HEK293 (cell line): ENCODE measurements around the gene TP53BP2.

Experiments used
- CTCF ChIA-PET: fragments of 350-600 bp; formaldehyde crosslinking; extraction: SDS; loops from one replicate; lab custom pipeline; 2021; ENCODE audit warnings: antibody characterized with exemption; lab: Yijun Ruan, JAX
- POLR2A ChIA-PET: fragments of 300-600 bp; formaldehyde crosslinking; extraction: SDS; loops from one replicate; lab custom pipeline; 2020; ENCODE audit warnings: antibody characterized with exemption, inconsistent platforms; lab: Yijun Ruan, JAX
- H3K27ac ChIP-seq: fragments of 200-500 bp; sonication (Bioruptor generic); 2 replicates; pipeline ENCODE4 v1.5.1; 2014; ENCODE audit warnings: low read depth, low read length, control low read depth, inconsistent platforms; ENCODE audit errors: extremely low read depth
- H3K36me3 ChIP-seq, 2 experiments: fragments of 200-500 bp in 1 of 2; sonication (Bioruptor generic) in 1 of 2; 1 replicate in 1 of 2; 2 replicates in 1 of 2; pipeline ENCODE4 v1.5.1; 2014 to 2017; ENCODE audit warnings: inconsistent platforms in 2 of 2, low read length in 2 of 2; ENCODE audit not compliant: control insufficient read depth in 2 of 2, insufficient read depth in 1 of 2
- H3K4me1 ChIP-seq: fragments of 200-500 bp; sonication (Bioruptor generic); 2 replicates; pipeline ENCODE4 v1.5.1; 2014; ENCODE audit warnings: mild to moderate bottlenecking, low read length, inconsistent platforms; ENCODE audit not compliant: control insufficient read depth, insufficient read depth
- H3K4me3 ChIP-seq: 2 replicates; pipeline ENCODE4 v1.5.1; 2011; ENCODE audit warnings: low read depth, mild to moderate bottlenecking, control low read depth, low read length, moderate library complexity
- H3K9me3 ChIP-seq: fragments of 200-500 bp; sonication (Bioruptor generic); 2 replicates; pipeline ENCODE4 v1.5.1; 2014; ENCODE audit warnings: low read depth, low read length, inconsistent platforms; ENCODE audit not compliant: control insufficient read depth, insufficient read depth
- KLF10 ChIP-seq: fragments of 450-650 bp; IDR thresholded peaks from 2 replicates; pipeline ENCODE4 v1.5.1; 2018; ENCODE audit warnings: missing biosample characterization, mild to moderate bottlenecking, missing genetic modification characterization
- SETDB1 ChIP-seq: IDR thresholded peaks from one replicate; pipeline ENCODE4 v1.6.1; 2017; ENCODE audit warnings: mild to moderate bottlenecking, low read length, moderate library complexity, mixed read lengths; ENCODE audit not compliant: insufficient read length
- ZBTB17 ChIP-seq: fragments of 450-650 bp; formaldehyde crosslinking; IDR thresholded peaks from 2 replicates; pipeline ENCODE4 v1.5.1; 2016; ENCODE audit warnings: missing biosample characterization, missing genetic modification characterization
- ZIC2 ChIP-seq: fragments of 450-650 bp; formaldehyde crosslinking; IDR thresholded peaks from 2 replicates; pipeline ENCODE4 v1.5.1; 2016; ENCODE audit warnings: missing biosample characterization, missing genetic modification characterization
- ZNF132 ChIP-seq: fragments of 450-650 bp; formaldehyde crosslinking; IDR thresholded peaks from 2 replicates; pipeline ENCODE4 v1.5.1; 2017; ENCODE audit warnings: missing biosample characterization, missing genetic modification characterization, borderline replicate concordance
- ZNF140 ChIP-seq: fragments of 450-650 bp; formaldehyde crosslinking; IDR thresholded peaks from 2 replicates; pipeline ENCODE4 v1.5.1; 2016; ENCODE audit warnings: missing biosample characterization, missing genetic modification characterization
- ZNF221 ChIP-seq: fragments of 450-650 bp; formaldehyde crosslinking; IDR thresholded peaks from 2 replicates; pipeline ENCODE4 v1.5.1; 2017; ENCODE audit warnings: missing biosample characterization, missing genetic modification characterization, borderline replicate concordance
- ZNF324 ChIP-seq: fragments of 450-650 bp; formaldehyde crosslinking; IDR thresholded peaks from 2 replicates; pipeline ENCODE4 v1.5.1; 2016; ENCODE audit warnings: missing biosample characterization, missing genetic modification characterization
- ZNF473 ChIP-seq: fragments of 450-650 bp; formaldehyde crosslinking; IDR thresholded peaks from 2 replicates; pipeline ENCODE4 v1.5.1; 2017; ENCODE audit warnings: missing biosample characterization, missing genetic modification characterization
- ZNF561 ChIP-seq: fragments of 450-650 bp; IDR thresholded peaks from 2 replicates; pipeline ENCODE4 v1.5.1; 2018; ENCODE audit warnings: missing biosample characterization, missing genetic modification characterization, borderline replicate concordance
- ZNF600 ChIP-seq: fragments of 450-650 bp; formaldehyde crosslinking; IDR thresholded peaks from 2 replicates; pipeline ENCODE4 v1.5.1; 2016; ENCODE audit warnings: missing biosample characterization, missing genetic modification characterization
- ZNF610 ChIP-seq: fragments of 450-650 bp; formaldehyde crosslinking; IDR thresholded peaks from 2 replicates; pipeline ENCODE4 v1.5.1; 2016; ENCODE audit warnings: missing biosample characterization, missing genetic modification characterization, borderline replicate concordance
- TF ChIP-seq, protein P1 (sequence below): fragments of 450-650 bp; formaldehyde crosslinking; IDR thresholded peaks from 2 replicates; pipeline ENCODE4 v1.5.1; 2016; ENCODE audit warnings: missing biosample characterization, missing genetic modification characterization
- TF ChIP-seq, protein P2 (sequence below): fragments of 450-650 bp; formaldehyde crosslinking; IDR thresholded peaks from 2 replicates; pipeline ENCODE4 v1.5.1; 2016; ENCODE audit warnings: missing biosample characterization, missing genetic modification characterization
- TF ChIP-seq, protein P3 (sequence below): fragments of 450-650 bp; formaldehyde crosslinking; IDR thresholded peaks from 2 replicates; pipeline ENCODE4 v1.5.1; 2016; ENCODE audit warnings: missing biosample characterization, missing genetic modification characterization, low read depth
- TF ChIP-seq, protein P4 (sequence below): fragments of 450-650 bp; formaldehyde crosslinking; IDR thresholded peaks from 2 replicates; pipeline ENCODE4 v1.5.1; 2016; ENCODE audit warnings: missing biosample characterization, missing genetic modification characterization
- TF ChIP-seq, protein P5 (sequence below): fragments of 450-650 bp; formaldehyde crosslinking; IDR thresholded peaks from 2 replicates; pipeline ENCODE4 v1.5.1; 2017; ENCODE audit warnings: missing biosample characterization, mild to moderate bottlenecking, missing genetic modification characterization, moderate library complexity
- TF ChIP-seq, protein P6 (sequence below): fragments of 450-650 bp; formaldehyde crosslinking; IDR thresholded peaks from 2 replicates; pipeline ENCODE4 v1.5.1; 2017; ENCODE audit warnings: missing biosample characterization, missing genetic modification characterization

The TP53BP2 gene

DNA sequence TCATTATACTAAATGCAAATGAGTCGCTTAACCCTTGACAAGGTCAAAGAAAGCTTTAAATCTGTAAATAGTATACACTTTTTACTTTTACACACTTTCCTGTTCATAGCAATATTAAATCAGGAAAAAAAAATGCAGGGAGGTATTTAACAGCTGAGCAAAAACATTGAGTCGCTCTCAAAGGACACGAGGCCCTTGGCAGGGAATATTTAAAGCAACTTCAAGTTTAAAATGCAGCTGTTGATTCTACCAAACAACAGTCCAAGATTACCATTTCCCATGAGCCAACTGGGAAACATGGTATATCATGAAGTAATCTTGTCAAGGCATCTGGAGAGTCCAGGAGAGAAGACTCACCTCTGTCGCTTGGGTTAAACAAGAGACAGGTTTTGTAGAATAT lies 70.7 kb downstream of the TP53BP2 start:
- Histone ChIP-seq H3K36me3 (peaks cover 56 to 75% of the 10 kb centered on the region in 2 experiments), H3K9me3 (no peaks in the 10 kb centered on the region), H3K4me1 (peaks cover 15% of the 10 kb centered on the region), H3K4me3 (no peak overlapping the region), H3K27ac (no peak overlapping the region)
- TF ChIP-seq, protein P1, sequence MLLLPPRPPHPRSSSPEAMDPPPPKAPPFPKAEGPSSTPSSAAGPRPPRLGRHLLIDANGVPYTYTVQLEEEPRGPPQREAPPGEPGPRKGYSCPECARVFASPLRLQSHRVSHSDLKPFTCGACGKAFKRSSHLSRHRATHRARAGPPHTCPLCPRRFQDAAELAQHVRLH = no peak
- TF ChIP-seq ZIC2 (tag by site-specific recombination) = no peak
- POLR2A ChIA-PET = interaction anchor here (1.1 kb wide), 1 partner anchor 71 kb away, joined by 4 read pairs; no protein-coding TSS in a partner anchor
- CTCF ChIA-PET = interaction anchor here (0.9 to 4.3 kb wide), 7 partner anchors 9 to 79 kb away, joined by 3 to 16 read pairs (median 3); partner anchors contain the start of gene CAPN2

DNA sequence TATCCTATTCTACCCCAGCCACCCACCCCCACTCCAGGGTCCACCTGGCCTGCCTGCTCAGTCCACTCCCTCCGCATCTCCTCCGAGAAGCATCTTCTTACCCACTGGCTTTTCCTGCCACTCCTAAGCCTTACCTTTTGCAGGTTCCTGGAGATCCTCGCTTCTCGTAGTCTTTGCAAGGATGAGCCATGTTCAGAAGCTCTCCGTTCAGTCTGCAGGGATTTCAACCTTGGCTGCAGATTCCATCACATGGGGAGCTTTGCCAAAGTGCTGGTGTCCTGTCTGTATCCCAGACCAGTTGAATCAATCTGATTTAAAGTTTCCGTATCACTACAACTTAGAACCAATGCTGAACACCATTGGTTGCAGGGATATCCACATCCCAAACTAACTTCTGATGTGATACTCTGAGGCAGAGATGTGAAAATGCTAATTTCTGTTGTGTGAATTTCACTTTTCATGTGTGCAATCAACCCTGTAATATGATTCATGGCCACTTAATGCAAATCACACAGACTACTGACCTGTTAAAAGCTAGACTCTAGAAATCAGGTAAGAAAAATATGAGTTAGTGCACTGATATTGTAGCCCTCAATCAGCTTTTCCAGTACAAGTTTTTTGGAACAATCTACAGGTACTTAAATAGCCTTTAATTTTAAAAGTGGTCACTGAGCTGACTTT lies 71.5 kb downstream of the TP53BP2 start:
- H3K36me3 ChIP-seq = peaks cover 50 to 73% of the 10 kb centered on the region in 2 experiments
- H3K27ac ChIP-seq = no peak overlapping the region
- H3K4me1 ChIP-seq = peaks cover 15% of the 10 kb centered on the region

DNA sequence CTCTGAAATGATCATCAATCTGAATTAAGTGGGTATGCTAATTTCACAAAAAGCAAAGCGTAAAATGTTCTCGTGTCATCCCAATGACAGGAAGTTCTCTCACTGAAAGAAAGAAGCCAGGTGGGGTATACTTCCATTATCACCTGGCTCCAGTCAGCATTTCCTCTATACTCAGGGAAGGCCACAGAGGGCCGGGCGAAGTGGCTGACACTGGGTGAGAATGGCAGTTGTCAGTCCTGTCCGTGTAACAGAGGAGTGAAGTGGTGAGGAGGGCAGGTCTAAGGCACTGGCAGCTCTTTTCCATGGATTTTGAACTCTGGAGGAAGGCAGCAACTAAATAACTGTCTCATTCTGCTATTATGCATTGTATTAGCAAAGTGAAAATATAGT lies 73.0 kb downstream of the TP53BP2 start:
- ChIA-PET POLR2A (interaction anchor here (1.1 to 1.5 kb wide), 3 partner anchors 8 to 23 kb away, joined by 3 to 10 read pairs (median 3); no protein-coding TSS in a partner anchor), CTCF (interaction anchor here (0.5 to 4.6 kb wide), 4 partner anchors 11 to 561 kb away, joined by 3 to 30 read pairs (median 4); no protein-coding TSS in a partner anchor)
- H3K4me3 ChIP-seq = no peak overlapping the region
- H3K4me1 ChIP-seq = peaks cover 15% of the 10 kb centered on the region
- H3K9me3 ChIP-seq = no peaks in the 10 kb centered on the region
- H3K27ac ChIP-seq = 0 out of 2 replicates have a peak overlapping the region, but pooled peaks have one; percentile 2
- H3K36me3 ChIP-seq = peaks cover 38 to 63% of the 10 kb centered on the region in 2 experiments
- TF ChIP-seq, protein P2, sequence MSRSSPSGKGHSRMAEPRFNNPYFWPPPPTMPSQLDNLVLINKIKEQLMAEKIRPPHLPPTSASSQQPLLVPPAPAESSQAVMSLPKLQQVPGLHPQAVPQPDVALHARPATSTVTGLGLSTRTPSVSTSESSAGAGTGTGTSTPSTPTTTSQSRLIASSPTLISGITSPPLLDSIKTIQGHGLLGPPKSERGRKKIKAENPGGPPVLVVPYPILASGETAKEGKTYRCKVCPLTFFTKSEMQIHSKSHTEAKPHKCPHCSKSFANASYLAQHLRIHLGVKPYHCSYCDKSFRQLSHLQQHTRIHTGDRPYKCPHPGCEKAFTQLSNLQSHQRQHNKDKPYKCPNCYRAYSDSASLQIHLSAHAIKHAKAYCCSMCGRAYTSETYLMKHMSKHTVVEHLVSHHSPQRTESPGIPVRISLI (tag by site-specific recombination) = no peak
- TF ChIP-seq ZNF132 (no peak), SETDB1 (no peak)
- TF ChIP-seq, protein P3, sequence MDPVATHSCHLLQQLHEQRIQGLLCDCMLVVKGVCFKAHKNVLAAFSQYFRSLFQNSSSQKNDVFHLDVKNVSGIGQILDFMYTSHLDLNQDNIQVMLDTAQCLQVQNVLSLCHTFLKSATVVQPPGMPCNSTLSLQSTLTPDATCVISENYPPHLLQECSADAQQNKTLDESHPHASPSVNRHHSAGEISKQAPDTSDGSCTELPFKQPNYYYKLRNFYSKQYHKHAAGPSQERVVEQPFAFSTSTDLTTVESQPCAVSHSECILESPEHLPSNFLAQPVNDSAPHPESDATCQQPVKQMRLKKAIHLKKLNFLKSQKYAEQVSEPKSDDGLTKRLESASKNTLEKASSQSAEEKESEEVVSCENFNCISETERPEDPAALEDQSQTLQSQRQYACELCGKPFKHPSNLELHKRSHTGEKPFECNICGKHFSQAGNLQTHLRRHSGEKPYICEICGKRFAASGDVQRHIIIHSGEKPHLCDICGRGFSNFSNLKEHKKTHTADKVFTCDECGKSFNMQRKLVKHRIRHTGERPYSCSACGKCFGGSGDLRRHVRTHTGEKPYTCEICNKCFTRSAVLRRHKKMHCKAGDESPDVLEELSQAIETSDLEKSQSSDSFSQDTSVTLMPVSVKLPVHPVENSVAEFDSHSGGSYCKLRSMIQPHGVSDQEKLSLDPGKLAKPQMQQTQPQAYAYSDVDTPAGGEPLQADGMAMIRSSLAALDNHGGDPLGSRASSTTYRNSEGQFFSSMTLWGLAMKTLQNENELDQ (tag by site-specific recombination) = no peak

More for the DNA sequence above, 71.5 kb downstream of the TP53BP2 start:
- H3K9me3 ChIP-seq = no peaks in the 10 kb centered on the region
- H3K4me3 ChIP-seq = no peak overlapping the region
- ChIA-PET POLR2A (interaction anchor here (1.1 kb wide), 1 partner anchor 72 kb away, joined by 4 read pairs; no protein-coding TSS in a partner anchor), CTCF (interaction anchor here (0.9 to 4.3 kb wide), 5 partner anchors 15 to 78 kb away, joined by 3 to 16 read pairs (median 3); no protein-coding TSS in a partner anchor)
- TF ChIP-seq, protein P4, sequence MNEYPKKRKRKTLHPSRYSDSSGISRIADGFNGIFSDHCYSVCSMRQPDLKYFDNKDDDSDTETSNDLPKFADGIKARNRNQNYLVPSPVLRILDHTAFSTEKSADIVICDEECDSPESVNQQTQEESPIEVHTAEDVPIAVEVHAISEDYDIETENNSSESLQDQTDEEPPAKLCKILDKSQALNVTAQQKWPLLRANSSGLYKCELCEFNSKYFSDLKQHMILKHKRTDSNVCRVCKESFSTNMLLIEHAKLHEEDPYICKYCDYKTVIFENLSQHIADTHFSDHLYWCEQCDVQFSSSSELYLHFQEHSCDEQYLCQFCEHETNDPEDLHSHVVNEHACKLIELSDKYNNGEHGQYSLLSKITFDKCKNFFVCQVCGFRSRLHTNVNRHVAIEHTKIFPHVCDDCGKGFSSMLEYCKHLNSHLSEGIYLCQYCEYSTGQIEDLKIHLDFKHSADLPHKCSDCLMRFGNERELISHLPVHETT (tag by site-specific recombination) = no peak
- TF ChIP-seq ZNF473 (tag by site-specific recombination) (no peak), KLF10 (tag by site-specific recombination) (no peak), ZNF600 (peak; percentile 37; the same call in 1 of the 2 replicates), ZNF221 (tag by site-specific recombination) (no peak), ZNF140 (tag by site-specific recombination) (no peak), ZNF324 (no peak), ZNF561 (tag by site-specific recombination) (no peak), ZNF610 (no peak), ZBTB17 (tag by site-specific recombination) (peak; percentile 35; the same call in 1 of the 2 replicates)
- TF ChIP-seq, protein P5, sequence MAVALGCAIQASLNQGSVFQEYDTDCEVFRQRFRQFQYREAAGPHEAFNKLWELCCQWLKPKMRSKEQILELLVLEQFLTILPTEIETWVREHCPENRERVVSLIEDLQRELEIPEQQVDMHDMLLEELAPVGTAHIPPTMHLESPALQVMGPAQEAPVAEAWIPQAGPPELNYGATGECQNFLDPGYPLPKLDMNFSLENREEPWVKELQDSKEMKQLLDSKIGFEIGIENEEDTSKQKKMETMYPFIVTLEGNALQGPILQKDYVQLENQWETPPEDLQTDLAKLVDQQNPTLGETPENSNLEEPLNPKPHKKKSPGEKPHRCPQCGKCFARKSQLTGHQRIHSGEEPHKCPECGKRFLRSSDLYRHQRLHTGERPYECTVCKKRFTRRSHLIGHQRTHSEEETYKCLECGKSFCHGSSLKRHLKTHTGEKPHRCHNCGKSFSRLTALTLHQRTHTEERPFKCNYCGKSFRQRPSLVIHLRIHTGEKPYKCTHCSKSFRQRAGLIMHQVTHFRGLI = no peak
- TF ChIP-seq, protein P6, sequence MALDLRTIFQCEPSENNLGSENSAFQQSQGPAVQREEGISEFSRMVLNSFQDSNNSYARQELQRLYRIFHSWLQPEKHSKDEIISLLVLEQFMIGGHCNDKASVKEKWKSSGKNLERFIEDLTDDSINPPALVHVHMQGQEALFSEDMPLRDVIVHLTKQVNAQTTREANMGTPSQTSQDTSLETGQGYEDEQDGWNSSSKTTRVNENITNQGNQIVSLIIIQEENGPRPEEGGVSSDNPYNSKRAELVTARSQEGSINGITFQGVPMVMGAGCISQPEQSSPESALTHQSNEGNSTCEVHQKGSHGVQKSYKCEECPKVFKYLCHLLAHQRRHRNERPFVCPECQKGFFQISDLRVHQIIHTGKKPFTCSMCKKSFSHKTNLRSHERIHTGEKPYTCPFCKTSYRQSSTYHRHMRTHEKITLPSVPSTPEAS (tag by site-specific recombination) = no peak
